Right renal cortex interstitium (tissue), 3 donors: ENCODE results near the gene SLC25A39. TPM values are rescaled to one million over a fixed set of nuclear protein-coding genes. Genes with fewer than 3 reads are reported as not detected.
A peak's percentile ranks its signal among the peaks of the same experiment; 100 is the strongest.

ENCODE experiments used
- DNase-seq, 3 donors: peaks; one replicate each; pipeline ENCODE4 v3.0.0-alpha.2; 2013; ENCODE audit warnings: low read depth in 3 of 3, low spot score in 2 of 3
- polyA plus RNA-seq, 3 donors: library from polyadenylated mRNA; unstranded; fragments of 120-200 nt; gene quantifications; one replicate each; pipeline ENCODE4 v1.2.1, GENCODE V29; 2013; ENCODE audit not compliant: insufficient read length in 3 of 3

The SLC25A39 gene
- polyA plus RNA-seq, 3 donors: 82.5 to 88.4 (median 85.4) TPM

GRCh38 chr17:44314869-44315661, 9.6 kb downstream of the SLC25A39 start:
- no peak for DNase-seq

- DNase-seq: no peak
Measured at GRCh38 chr17:44314524-44314868, 10.1 kb downstream of the SLC25A39 start.

- DNase-seq: no peak
Measured at GRCh38 chr17:44314031-44314430, 10.6 kb downstream of the SLC25A39 start.

- no peak for DNase-seq
Measured at GRCh38 chr17:44312396-44313104, 12.1 kb downstream of the SLC25A39 start.

- no peak for DNase-seq
Measured at GRCh38 chr17:44311562-44312181, 13.0 kb downstream of the SLC25A39 start.

DNA sequence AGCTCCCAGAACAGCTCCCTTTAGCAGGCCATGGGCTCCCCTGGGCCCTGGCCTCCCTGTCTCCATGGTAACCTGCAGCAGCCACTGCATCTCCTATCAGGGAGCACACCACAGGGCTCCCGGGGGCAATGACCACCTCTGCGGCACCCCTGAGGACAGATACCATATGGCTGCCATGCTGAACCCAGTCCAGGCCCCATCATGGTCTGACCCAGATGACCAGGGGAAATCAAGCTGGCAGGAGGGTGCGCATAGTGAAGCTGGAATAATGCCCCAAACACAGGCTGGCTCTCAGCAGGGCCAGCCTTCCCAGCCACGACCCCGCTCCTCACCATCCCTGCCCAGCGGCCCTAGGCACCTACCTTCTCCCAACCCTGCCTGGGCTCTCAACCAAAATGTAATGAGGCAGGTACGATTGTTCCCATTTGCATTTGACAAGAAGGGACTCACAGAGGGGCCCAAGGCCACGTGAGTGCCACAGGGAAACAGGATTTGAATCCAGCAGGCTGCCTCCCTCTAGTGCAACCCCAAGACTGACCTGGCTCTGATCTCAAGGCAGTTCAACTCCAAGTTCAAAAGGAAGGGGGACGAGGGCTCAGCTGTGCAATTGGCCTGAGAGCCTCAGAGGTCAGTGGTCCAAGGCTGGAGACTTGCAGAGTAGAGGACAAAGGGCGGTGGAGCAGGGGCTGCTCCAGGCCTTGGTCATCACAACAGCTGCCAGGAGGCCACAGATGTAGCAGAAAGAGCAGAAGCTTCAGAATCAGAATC, 13.8 kb downstream of the SLC25A39 start:
- DNase-seq: no peak

- DNase-seq: no peak
Measured at GRCh38 chr17:44310188-44310587, 14.4 kb downstream of the SLC25A39 start.

DNA sequence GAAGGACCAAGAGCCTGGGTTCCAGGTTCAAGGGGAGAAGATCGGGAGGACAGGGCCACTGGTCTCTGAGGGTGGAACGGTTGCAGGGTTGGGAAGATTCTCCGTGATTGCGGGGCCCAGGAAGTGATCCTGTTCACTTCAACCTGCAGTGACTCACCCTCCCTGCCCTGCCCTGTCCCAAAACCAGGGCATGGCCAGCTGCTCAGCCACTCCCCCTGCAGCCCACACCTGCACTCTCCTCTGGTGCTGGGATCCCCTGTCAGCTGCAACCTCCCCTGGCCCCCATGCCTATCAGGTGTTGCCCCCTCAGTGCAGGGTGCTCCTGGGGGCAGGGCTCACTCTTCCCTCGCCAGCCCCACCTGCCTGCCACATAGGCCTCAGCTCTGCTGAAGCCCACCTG, 15.2 kb downstream of the SLC25A39 start:
- DNase-seq: no peak

GRCh38 chr17:44308865-44309264, 15.8 kb downstream of the SLC25A39 start:
- no peak for DNase-seq

GRCh38 chr17:44308320-44308818, 16.3 kb downstream of the SLC25A39 start, which contains the start of gene RUNDC3A:
TSS of gene RUNDC3A (plus strand) at chr17:44308601. CDS start at chr17:44308833, 232 bp downstream.
- peak in 2 of 3 donors; percentile 80 to 83 for DNase-seq

- no peak for DNase-seq
Measured at GRCh38 chr17:44307387-44308186, 17.0 kb downstream of the SLC25A39 start.

DNA sequence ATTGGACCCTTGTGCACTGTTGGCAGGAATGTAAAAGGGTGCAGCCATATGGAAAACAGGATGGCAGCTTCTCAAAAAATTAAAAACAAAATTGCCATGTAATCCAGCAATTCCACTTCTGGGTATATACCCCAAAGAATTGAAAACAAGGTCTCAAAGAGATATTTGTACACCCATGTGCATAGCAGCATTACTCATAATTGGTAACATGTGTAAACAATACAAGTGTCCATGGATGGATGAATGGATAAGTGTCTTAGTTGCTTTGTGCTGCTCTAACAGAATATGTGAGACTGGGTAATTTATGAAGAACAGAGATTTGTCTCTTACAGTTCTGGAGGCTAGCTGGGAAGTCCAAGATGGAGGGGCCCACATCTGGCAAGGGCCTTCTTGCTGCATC, 20.0 kb downstream of the SLC25A39 start:
- no peak for DNase-seq

GRCh38 chr17:44297975-44298374, 26.6 kb downstream of the SLC25A39 start:
- no peak for DNase-seq

DNA sequence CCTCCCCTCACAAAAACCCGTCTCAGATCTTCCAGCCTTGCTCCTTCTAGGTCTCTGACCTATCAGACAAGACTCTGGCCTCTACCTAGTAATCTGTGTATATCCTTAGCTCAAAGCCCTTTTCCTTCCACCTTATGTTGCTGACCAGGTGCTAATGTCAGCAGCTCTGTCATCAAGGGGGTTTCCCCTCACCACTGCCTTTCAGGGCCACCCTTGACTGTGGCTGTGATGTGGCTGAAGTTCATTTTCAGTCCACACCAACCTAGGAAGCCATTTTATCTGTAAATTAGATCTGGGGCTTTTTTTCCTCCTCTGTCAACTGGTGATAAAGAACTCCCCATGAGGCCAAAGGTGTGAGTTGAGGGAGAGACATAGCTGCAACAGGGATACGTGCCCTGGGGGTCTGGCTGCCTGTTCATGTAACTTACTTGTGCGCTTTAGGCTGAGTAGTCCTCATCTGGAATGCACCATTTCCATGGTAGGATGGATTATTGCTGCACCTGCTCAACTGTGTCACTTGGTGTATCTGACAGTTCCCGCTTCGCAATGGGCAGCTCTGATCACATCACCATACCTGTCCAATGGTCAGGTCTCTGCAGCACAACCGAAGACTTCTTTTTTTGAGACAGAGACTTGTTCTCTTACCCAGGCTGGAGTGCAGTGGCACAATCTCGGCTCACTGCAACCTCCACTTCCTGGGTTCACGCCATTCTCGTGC, 31.0 kb downstream of the SLC25A39 start:
- no peak for DNase-seq

DNA sequence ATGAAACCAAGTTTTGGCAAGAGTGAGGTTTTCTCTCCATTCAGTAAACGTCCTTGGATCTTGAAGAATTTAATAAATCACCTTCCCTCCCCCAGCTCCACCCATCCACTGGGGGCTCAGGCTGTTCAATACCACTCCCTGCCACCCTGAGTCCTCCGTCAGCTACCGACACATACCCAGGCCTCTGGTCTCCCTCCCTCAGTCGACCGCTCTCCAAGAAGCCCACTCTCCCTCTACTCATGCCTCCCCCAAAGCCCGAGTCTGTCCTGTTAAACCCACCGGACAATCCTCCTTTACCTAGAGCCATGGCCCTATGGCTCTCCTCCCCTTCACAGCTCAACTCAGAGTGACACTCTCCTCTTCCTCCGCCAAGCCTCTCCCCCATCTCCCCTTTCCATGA, 37.0 kb downstream of the SLC25A39 start:
- no peak for DNase-seq

DNA sequence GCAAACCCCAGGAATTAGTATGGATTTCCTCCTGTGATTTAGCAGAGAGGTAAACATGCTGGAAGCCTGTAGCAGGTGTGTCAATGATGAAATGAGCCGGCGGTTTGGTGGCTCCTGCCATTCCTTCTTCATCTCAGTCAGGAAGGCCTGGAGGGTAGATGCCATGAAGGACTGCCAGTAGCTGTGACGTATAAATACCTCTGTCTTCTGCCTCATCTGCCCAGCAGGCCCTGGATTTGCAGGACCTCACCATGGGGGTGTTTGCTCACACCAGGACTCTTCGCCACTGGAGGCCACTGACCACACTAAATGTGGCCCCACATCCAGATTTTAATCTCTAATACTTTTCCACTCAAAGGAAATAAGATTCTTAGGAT, 40.6 kb downstream of the SLC25A39 start:
- no peak for DNase-seq

GRCh38 chr17:44283344-44284023, 41.1 kb downstream of the SLC25A39 start:
- DNase-seq: no peak

- no peak for DNase-seq
Measured at GRCh38 chr17:44282264-44282663, 42.4 kb downstream of the SLC25A39 start.

GRCh38 chr17:44281570-44281969, 43.1 kb downstream of the SLC25A39 start:
- DNase-seq: no peak
